Lung (tissue), 12 donors: ENCODE data around the gene MB21D2. TPM values are rescaled to one million over a fixed set of nuclear protein-coding genes. Genes with fewer than 3 reads are reported as not detected.

ENCODE experiments used
- ATAC-seq: fragments of 200-7000 bp; cut with Tn5 transposase; one replicate; pipeline ENCODE4 v1.9.1; 2020; ENCODE audit warnings: moderate number of reproducible peaks; ENCODE audit not compliant: insufficient read depth, low FRiP score
- DNase-seq, 3 donors: peaks; one replicate each; pipeline ENCODE4 v3.0.0-alpha.2; 2013 to 2017
- H3K27ac ChIP-seq, 2 donors: one replicate each; pipeline ENCODE4 v1.5.1; 2013; ENCODE audit warnings: mild to moderate bottlenecking in 2 of 2, moderate library complexity in 2 of 2, control low read depth in 1 of 2, inconsistent platforms in 1 of 2, low read depth in 1 of 2, low read length in 1 of 2
- H3K27me3 ChIP-seq, 3 donors: one replicate each; pipeline ENCODE4 v1.5.1; 2013; ENCODE audit warnings: low read length in 2 of 3; ENCODE audit not compliant: control insufficient read depth in 3 of 3, insufficient read depth in 3 of 3
- H3K36me3 ChIP-seq, 4 donors: one replicate each; pipeline ENCODE4 v1.5.1; 2013; ENCODE audit warnings: low read length in 4 of 4, mild to moderate bottlenecking in 1 of 4, moderate library complexity in 1 of 4; ENCODE audit not compliant: control insufficient read depth in 4 of 4, insufficient read depth in 4 of 4
- H3K4me1 ChIP-seq, 5 donors: one replicate each; pipeline ENCODE4 v1.5.1; 2013; ENCODE audit warnings: low read length in 5 of 5, mild to moderate bottlenecking in 2 of 5, moderate library complexity in 1 of 5; ENCODE audit not compliant: control insufficient read depth in 5 of 5, insufficient read depth in 5 of 5
- H3K4me3 ChIP-seq: one replicate; pipeline ENCODE4 v1.5.1; 2013; ENCODE audit warnings: mild to moderate bottlenecking, control low read depth, moderate library complexity
- H3K9ac ChIP-seq, 2 donors: one replicate each; pipeline ENCODE4 v1.5.1; 2013; ENCODE audit warnings: low read length in 2 of 2, control low read depth in 1 of 2; ENCODE audit not compliant: insufficient read depth in 1 of 2
- H3K9me3 ChIP-seq, 4 donors: one replicate each; pipeline ENCODE4 v1.5.1; 2013; ENCODE audit warnings: low read length in 3 of 4, mild to moderate bottlenecking in 1 of 4, moderate library complexity in 1 of 4; ENCODE audit not compliant: control insufficient read depth in 4 of 4, insufficient read depth in 3 of 4
- WGBS, 2 donors: extraction: QIAGEN DNeasy Blood & Tissue Kit; methylation state at CpG; one replicate each; pipeline ENCODE4 v1.1.7; 2013; 5-methylcytosine and 5-hydroxymethylcytosine counted together
- polyA plus RNA-seq, 2 donors: library from polyadenylated mRNA; stranded (reverse); fragments of 200-250 nt; gene quantifications; one replicate each; pipeline ENCODE4 v1.2.1, GENCODE V29; 2013
- total RNA-seq, 2 donors: library from RNA; depleted of rRNA in 1 of 2; stranded (reverse); fragments of >200 nt in 1 of 2; gene quantifications; one replicate each; pipeline ENCODE4 v1.2.1, GENCODE V29; 2014 to 2021
- TF ChIP-seq, protein P1 (sequence below): IDR thresholded peaks from 2 replicates; pipeline ENCODE4 v1.5.1; 2012; ENCODE audit warnings: mild to moderate bottlenecking; ENCODE audit errors: control extremely low read depth, extremely low read depth
- donor health status: control.
- donor health status: control.
- donor health status: Bipolar disorder and iron deficiency.
- donor health status: healthy.
- donor health status: DM: yes; HTN: yes; CAD: no.

The MB21D2 gene
- total and polyA plus RNA-seq, 4 donors: 2.8 to 6.3 (median 4.6) TPM

DNA sequence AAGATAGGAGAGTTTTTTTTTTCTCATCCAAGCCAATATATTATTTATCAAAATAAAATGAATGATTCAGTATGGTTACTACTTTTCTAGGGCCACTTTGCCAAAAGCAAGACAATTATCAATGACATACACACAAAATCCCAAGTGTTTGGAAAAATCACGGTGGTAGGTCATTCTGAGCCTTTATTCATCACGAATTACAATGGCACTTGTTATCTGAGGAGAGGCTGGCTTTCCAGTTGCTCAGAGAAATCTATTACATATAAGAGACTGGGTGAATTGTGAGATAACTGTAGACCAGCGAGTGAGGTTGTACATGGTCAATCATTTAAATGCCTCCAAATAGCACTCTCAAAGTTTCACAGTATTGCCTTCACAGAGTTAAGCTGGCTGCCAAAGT lies 169.9 kb downstream of the MB21D2 start:
- Histone ChIP-seq H3K9me3 (no peaks in the 10 kb centered on the region), H3K4me1 (no peaks in the 10 kb centered on the region)

GRCh38 chr3:192747145-192747544 lies 170.5 kb downstream of the MB21D2 start:
- no peaks in the 10 kb centered on the region for H3K27me3 ChIP-seq
- no peaks in the 10 kb centered on the region for H3K9me3 ChIP-seq
- 62 to 81% methylated on average over 1 of the region's 1 CpG for WGBS, 2 donors
- no peak for ATAC-seq
- no peaks in the 10 kb centered on the region for H3K4me1 ChIP-seq
- DNase-seq: no peak
- H3K27ac ChIP-seq: no peak overlapping the region
- no peaks in the 10 kb centered on the region for H3K36me3 ChIP-seq
- no peak overlapping the region for H3K4me3 ChIP-seq
- TF ChIP-seq, protein P1, sequence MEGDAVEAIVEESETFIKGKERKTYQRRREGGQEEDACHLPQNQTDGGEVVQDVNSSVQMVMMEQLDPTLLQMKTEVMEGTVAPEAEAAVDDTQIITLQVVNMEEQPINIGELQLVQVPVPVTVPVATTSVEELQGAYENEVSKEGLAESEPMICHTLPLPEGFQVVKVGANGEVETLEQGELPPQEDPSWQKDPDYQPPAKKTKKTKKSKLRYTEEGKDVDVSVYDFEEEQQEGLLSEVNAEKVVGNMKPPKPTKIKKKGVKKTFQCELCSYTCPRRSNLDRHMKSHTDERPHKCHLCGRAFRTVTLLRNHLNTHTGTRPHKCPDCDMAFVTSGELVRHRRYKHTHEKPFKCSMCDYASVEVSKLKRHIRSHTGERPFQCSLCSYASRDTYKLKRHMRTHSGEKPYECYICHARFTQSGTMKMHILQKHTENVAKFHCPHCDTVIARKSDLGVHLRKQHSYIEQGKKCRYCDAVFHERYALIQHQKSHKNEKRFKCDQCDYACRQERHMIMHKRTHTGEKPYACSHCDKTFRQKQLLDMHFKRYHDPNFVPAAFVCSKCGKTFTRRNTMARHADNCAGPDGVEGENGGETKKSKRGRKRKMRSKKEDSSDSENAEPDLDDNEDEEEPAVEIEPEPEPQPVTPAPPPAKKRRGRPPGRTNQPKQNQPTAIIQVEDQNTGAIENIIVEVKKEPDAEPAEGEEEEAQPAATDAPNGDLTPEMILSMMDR: no peak
- H3K9ac ChIP-seq: no peak overlapping the region

More for the DNA sequence above, 169.9 kb downstream of the MB21D2 start:
- Histone ChIP-seq H3K27me3 (no peaks in the 10 kb centered on the region), H3K27ac (no peak overlapping the region), H3K9ac (no peak overlapping the region), H3K4me3 (no peak overlapping the region), H3K36me3 (no peaks in the 10 kb centered on the region)
- TF ChIP-seq, protein P1: no peak
- no peak for ATAC-seq
- 44 to 64% methylated on average over 3 of the region's 3 CpGs for WGBS, 2 donors
- no peak for DNase-seq

Other genes starting within 250 kb of the MB21D2 start
- 1 to 10 TPM; 2.4 to 6.0 TPM for gene FGF12, start 190.3 kb downstream of the MB21D2 start, total RNA-seq
- gene FGF12, start 190.3 kb downstream of the MB21D2 start, polyA plus RNA-seq: under 1 TPM; 0.23 to 0.93 TPM